HK-2 (cell line): ENCODE measurements around the gene GYG1.
"Not testable (repeated sequence)": the region's sequence is repeated elsewhere in the genome, so short reads cannot be mapped to it uniquely, and the experiment has no call there.

Experiments
- DNase-seq: peaks from one replicate; pipeline ENCODE4 v3.0.0-alpha.2; 2018; ENCODE audit not compliant: unreplicated experiment

The GYG1 gene

GRCh38 chr3:148987551-148987950 is 3.8 kb upstream of the GYG1 start:
- not testable (repeated sequence) for DNase-seq

GRCh38 chr3:148990236-148990635 is 1.1 kb upstream of the GYG1 start:
- no peak for DNase-seq

DNA sequence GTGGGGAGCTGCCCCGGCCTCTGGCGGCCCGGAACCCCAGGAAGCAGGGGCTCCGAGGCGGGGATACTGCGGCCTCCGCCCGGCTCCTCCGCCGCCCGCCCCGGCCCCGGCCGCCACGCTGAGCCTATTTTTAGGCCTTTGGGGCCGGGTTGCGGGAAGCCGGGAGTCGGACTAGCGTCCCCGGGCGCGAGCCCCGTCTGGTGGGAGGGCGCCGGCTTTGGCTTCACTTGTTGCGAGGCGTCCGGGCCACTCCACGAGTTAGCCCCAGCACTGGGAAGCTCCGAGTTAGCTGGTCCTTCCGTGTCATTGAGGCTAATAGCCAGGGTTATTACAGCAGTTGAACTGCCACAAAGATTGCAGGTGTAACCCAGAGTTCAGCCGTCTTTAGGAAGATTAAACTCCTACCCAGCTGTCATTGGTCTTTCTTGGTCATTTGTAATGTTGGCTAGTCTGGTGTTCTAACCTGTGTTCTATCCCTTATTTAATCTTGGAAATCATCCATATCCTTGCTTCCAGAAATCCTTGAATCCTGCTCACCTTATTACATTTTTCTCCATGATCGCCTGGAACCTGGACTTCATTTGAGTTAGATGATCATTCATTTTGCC is 791 bp downstream of the GYG1 start:
- DNase-seq = peak; percentile 57

GRCh38 chr3:148992635-148993255 is 1.4 kb downstream of the GYG1 start:
- no peak for DNase-seq

DNA sequence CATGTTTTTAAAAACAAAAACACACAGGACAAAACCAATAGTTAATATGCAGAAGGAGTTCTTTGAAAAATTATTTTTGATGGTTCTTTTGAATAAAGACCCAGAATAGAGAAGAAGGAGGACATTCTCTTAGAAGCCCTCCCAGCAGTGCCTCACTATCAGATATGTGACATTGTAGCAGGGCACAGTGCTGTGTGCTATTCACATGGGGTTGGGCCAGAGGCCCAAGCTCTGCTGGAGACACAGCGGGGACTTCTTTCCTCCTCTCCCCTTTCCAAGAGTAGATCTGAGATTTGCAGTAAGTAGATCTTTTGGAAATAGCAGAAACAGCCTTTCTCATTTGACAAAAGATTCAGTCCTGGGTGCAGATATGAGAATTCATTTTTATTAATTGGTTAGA is 6.3 kb downstream of the GYG1 start:
- no peak for DNase-seq

DNA sequence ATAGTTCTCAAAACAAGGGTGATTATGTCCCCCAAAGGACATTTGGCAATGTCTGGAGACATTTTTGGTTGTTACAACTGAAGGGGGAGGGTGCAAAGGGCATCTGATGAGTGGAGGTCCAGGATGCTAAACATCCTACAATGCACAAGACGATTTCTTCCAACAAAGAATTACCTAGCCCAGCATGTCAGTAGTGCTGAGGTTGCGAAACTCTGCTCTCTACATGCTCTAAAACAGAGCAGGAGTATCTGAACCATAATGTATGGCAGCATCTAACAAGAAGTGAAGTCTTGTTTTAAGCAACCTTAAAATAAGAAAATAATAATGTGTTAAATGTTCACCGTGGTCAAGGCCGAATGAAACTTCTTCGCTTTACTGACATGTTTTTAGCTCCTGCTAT is 7.0 kb downstream of the GYG1 start:
- no peak for DNase-seq

DNA sequence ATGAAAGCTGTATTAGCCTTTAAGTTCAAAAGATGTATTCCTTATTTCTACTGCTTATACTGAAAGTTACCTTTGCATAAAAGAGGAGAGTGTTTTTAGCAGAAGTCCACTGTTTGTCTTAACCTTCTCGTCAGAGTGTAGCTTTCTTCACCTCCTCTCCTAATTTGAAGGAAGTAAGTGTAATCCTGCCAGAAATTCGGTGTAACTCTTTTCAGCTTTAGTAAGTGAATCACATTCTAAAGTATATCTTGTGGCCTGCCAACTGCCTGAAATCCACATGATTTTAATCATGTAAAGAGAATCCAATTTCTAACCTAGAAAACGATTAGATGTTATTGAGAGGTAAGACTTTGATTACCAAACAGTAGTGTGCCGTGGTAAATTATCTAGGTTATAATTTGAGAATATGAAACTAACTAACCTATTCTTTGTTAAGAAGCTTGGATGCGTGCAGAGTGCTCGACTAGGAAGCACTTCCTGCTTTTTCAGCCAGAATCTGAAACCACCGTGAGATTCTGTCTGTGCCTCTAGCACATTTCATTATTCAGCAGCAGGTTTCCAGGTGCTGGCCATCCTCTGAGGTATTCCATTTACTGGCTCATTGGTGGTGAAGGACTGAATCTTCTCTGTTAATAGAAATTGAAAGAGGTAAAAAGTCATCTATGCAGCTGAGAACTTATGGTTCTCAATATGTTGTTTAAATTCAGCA is 7.5 kb downstream of the GYG1 start:
- no peak for DNase-seq

GRCh38 chr3:148999806-149000205 is 8.5 kb downstream of the GYG1 start:
- DNase-seq = no peak

GRCh38 chr3:149000206-149000745 is 8.9 kb downstream of the GYG1 start:
- DNase-seq = no peak

DNA sequence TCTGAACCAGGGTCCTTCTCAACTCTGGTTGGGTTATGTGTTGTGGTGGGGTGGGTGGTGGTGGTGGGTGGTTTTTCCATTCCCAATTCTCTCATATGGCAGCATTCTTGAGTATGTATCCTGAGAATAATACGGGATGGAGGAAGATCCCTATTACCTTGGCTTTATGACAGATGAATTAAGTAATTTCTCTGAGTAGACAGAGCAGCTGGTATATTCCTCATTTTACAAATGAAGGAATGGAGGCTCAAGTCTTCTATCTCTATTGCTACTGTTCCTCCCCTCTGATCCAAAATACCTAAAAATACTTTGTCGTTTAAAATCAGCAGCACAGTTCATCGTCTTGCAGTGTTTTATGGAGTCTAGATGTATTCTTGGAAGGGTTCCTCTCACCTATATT is 10.4 kb downstream of the GYG1 start:
- DNase-seq = no peak

DNA sequence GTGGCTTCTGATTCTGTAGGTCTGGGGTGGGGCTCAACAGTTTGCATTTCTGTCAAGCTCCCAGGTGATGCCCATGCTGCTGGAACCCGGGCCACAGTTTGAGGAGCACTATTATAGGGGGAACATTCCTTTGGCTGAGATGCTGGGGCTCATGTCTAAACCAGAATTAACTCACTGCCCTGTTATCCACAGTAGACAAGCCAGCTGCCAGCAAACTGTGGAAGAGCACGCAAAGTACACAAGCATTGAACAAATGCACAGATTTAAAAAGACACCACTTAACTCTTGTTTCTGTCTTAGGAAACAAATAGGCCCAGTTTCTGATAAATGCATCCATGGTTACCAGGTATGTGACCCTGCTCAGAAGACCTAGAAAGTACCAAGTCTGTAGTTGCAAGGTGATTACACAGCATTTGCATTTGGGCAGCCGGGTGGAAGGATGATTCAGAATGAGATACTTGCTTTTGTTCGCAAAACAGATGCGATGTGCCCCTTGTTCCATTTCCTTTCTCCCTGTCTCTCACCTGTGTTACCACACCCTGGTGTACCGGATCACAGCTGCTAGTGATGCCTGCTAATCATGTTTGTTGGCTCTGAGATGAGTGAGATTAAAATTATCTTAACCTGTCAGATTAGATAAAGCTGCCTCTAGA is 12.4 kb downstream of the GYG1 start:
- peak; percentile 35 for DNase-seq

DNA sequence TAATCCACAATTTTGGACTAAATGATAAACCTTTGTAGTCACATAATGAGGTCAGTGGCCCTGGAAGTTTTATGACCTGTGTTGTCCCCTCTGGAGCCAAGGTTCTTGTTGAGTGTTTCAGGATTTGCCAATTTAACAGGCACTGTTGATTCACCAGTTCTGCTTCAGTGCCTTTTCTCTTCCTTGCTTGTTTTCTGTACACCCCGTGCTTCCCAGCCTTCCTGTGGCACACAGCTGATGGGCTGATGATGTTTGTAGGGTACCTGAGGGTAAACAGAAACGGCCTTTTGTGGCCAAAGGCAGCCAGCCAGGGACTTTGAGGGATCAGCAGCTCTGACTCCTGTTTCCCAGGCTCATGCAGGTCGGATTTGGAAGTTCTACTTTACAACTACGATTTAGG is 13.3 kb downstream of the GYG1 start:
- peak; percentile 49 for DNase-seq

DNA sequence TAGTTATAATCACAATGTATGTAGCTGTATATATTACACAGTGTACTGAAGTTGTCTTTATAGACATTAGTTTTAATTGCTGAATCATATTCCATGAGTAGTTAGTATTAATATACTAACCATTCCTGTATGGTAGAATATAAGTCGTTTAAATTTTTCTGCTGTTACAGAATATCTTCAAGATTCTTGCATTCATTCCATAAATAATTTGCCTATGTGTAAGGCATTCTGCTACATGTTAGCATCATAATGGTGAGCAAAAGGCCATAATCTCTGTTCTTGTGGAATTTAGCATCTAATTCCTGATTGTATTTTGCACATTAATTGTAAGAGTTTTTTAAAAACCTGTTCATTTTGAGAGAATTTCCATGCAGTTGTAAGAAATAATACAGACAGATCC is 14.1 kb downstream of the GYG1 start:
- no peak for DNase-seq

DNA sequence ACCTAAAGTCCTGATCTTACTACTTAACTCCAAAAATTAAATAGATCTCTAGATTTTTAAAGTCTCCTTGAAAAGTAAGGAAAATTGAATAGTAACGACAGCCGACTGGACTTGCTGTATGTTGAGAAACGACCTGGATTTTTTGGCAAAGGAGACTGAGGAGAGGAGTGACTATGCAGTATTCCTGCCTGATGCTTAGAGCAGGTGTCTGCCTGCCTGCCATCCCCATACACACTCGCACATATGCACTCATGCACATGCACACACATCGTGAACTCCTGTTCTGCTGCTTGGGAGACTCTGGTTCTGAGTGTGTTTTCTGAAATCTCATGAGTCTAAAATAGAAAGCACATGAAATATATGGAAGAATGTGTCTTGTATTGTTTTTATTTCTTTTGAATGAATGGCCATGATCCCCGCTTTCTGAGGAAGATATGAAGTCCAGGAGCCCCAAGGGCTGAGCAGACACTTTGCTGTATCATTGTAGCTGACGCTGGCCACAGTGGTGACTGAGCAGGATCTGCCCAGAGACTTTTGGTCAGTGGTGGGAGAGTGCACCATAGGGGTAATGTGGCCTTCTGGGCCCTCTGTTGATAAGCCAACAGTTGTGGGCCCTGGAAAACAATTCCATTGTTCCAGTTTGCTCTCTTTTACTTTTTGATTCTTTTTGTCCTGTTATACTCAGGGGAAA is 16.4 kb downstream of the GYG1 start:
- no peak for DNase-seq

DNA sequence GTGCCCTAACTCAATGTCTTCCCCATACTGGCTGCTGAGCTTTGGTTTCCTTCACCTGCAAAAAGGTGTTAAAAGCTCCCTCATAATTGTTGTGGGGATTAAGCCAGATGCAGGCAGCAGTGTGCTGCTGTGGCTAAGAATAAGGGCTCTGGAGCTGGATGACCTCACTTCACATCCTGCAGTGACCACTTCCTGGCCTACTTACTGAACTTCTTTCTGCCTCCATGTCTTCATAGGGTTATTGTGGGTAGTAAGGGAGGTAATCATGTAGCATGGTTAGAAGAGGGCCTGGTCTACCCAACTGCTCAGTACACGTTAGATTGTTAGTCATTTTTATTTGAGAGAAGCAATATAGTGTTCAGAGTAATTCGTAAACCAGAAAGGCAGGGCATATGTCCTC is 18.4 kb downstream of the GYG1 start:
- no peak for DNase-seq

GRCh38 chr3:149010504-149010951 is 19.2 kb downstream of the GYG1 start:
- no peak for DNase-seq

DNA sequence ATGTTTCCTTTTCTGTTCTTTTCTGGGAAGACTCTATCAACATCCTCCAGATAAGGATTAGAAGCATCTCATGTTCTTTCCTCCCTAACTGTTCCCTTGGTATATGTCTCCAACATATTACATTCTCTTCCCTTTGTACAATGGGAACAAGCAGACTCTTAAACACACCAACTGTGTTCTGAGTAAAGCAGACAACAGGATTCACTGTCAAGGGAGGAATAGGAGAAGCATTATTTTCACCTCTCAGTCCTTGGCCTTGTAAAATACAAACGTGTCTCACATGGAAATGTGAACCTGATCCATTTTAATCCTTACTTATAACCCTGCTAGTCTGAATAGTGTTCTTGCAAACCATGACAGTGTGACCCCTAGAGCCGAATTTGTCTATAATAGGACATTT is 19.6 kb downstream of the GYG1 start:
- DNase-seq = no peak

- DNase-seq = no peak
Measured at GRCh38 chr3:149011676-149012075, 20.3 kb downstream of the GYG1 start.

GRCh38 chr3:149013726-149014125 is 22.4 kb downstream of the GYG1 start:
- no peak for DNase-seq

DNA sequence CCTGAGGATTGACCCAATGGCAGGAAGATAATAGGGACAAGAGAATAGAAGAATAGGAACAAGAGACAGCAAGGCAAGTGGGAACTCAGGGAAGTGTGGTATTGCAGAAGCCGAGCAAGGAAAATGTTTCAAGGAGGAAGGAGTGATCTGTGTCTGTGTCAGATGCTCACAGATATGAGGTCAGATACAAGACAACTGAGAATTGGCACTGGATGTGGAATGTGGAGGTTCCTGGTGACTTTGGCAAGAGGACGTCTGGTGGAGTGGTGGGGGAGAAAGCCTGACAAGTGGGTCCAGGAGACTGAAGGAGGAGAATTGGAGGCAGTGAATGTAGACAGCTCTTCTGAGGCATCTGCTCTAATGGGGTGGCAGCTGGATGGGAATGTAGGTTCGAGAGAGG is 24.1 kb downstream of the GYG1 start:
- DNase-seq = no peak

GRCh38 chr3:149016242-149016641 is 24.9 kb downstream of the GYG1 start:
- DNase-seq = no peak
